H9 (cell line): ENCODE measurements around the gene CHD9. TPM values are rescaled to one million over a fixed set of nuclear protein-coding genes. Genes with fewer than 3 reads are reported as not detected.
A peak's percentile ranks its signal among the peaks of the same experiment; 100 is the strongest.

ENCODE experiments used
- DNase-seq: peaks from one replicate; pipeline ENCODE4 v3.0.0-alpha.2; 2017
- H2AFZ ChIP-seq: one replicate; pipeline ENCODE4 v1.6.1; 2013; ENCODE audit warnings: mild to moderate bottlenecking, low read length, control low read depth, moderate library complexity
- H2AK5ac ChIP-seq: 2 replicates; pipeline ENCODE4 v1.6.1; 2013; ENCODE audit warnings: low read length, control low read depth, mixed read lengths; ENCODE audit not compliant: insufficient read length
- H2BK120ac ChIP-seq: one replicate; pipeline ENCODE4 v1.6.1; 2013; ENCODE audit warnings: low read depth, mild to moderate bottlenecking, low read length, control low read depth, inconsistent platforms; ENCODE audit not compliant: poor library complexity, severe bottlenecking
- H2BK12ac ChIP-seq: 2 replicates; pipeline ENCODE4 v1.6.1; 2013; ENCODE audit warnings: low read length, control low read depth, mixed read lengths, low read depth; ENCODE audit not compliant: insufficient read length
- H2BK15ac ChIP-seq: 2 replicates; pipeline ENCODE4 v1.6.1; 2013; ENCODE audit warnings: low read depth, low read length, control low read depth
- H2BK20ac ChIP-seq: one replicate; pipeline ENCODE4 v1.6.1; 2013; ENCODE audit warnings: low read depth, mild to moderate bottlenecking, low read length, control low read depth, inconsistent platforms; ENCODE audit not compliant: poor library complexity, severe bottlenecking
- H2BK5ac ChIP-seq: 2 replicates; pipeline ENCODE4 v1.6.1; 2013; ENCODE audit warnings: low read length, control low read depth, mixed read lengths; ENCODE audit not compliant: insufficient read length
- H3K14ac ChIP-seq: 2 replicates; pipeline ENCODE4 v1.6.1; 2013; ENCODE audit warnings: low read length, control low read depth; ENCODE audit not compliant: insufficient read depth
- H3K18ac ChIP-seq: 2 replicates; pipeline ENCODE4 v1.6.1; 2013; ENCODE audit warnings: low read depth, mild to moderate bottlenecking, mixed read lengths, low read length, control low read depth; ENCODE audit not compliant: insufficient read length
- H3K23ac ChIP-seq: 2 replicates; pipeline ENCODE4 v1.6.1; 2013; ENCODE audit warnings: low read length, control low read depth, mixed read lengths, low read depth; ENCODE audit not compliant: insufficient read length
- H3K23me2 ChIP-seq: 2 replicates; pipeline ENCODE4 v1.6.1; 2013; ENCODE audit warnings: low read depth, mild to moderate bottlenecking, mixed read lengths, low read length, control low read depth; ENCODE audit not compliant: insufficient read length, poor library complexity, severe bottlenecking
- H3K27ac ChIP-seq: 2 replicates; pipeline ENCODE4 v1.5.1; 2013; ENCODE audit warnings: low read length, control low read depth, mixed read lengths, low read depth; ENCODE audit not compliant: insufficient read length
- H3K27me3 ChIP-seq: 2 replicates; pipeline ENCODE4 v1.6.1; 2013; ENCODE audit warnings: low read length, control low read depth, inconsistent platforms; ENCODE audit not compliant: insufficient read depth
- H3K4ac ChIP-seq: 2 replicates; pipeline ENCODE4 v1.6.1; 2013; ENCODE audit warnings: low read depth, mild to moderate bottlenecking, control low read depth, inconsistent platforms, low read length, moderate library complexity
- H3K4me1 ChIP-seq: 2 replicates; pipeline ENCODE4 v1.6.1; 2013; ENCODE audit warnings: low read length, control low read depth, inconsistent platforms; ENCODE audit not compliant: insufficient read depth
- H3K4me2 ChIP-seq: 2 replicates; pipeline ENCODE4 v1.6.1; 2013; ENCODE audit warnings: low read length, control low read depth, mixed read lengths; ENCODE audit not compliant: insufficient read length, insufficient read depth
- H3K56ac ChIP-seq: 2 replicates; pipeline ENCODE4 v1.6.1; 2013; ENCODE audit warnings: low read depth, mild to moderate bottlenecking, mixed read lengths, low read length, control low read depth; ENCODE audit not compliant: insufficient read length
- H3K79me1 ChIP-seq: 2 replicates; pipeline ENCODE4 v1.6.1; 2013; ENCODE audit warnings: low read depth, mild to moderate bottlenecking, moderate library complexity, low read length, control low read depth, inconsistent platforms; ENCODE audit not compliant: insufficient read depth, poor library complexity, severe bottlenecking
- H3K79me2 ChIP-seq: 2 replicates; pipeline ENCODE4 v1.6.1; 2013; ENCODE audit warnings: low read length, control low read depth, inconsistent platforms; ENCODE audit not compliant: insufficient read depth
- H3K9ac ChIP-seq: 2 replicates; pipeline ENCODE4 v1.6.1; 2013; ENCODE audit warnings: low read length, control low read depth, mixed read lengths; ENCODE audit not compliant: insufficient read length; ENCODE audit errors: extremely low read depth
- H3K9me3 ChIP-seq: one replicate; pipeline ENCODE4 v1.6.1; 2013; ENCODE audit warnings: low read depth, low read length, inconsistent platforms; ENCODE audit not compliant: control insufficient read depth
- H3T11ph ChIP-seq: one replicate; pipeline ENCODE4 v1.6.1; 2013; ENCODE audit warnings: mild to moderate bottlenecking, low read length, control low read depth, inconsistent platforms
- H4K20me1 ChIP-seq: one replicate; pipeline ENCODE4 v1.6.1; 2013; ENCODE audit not compliant: control insufficient read depth, insufficient read length, insufficient read depth
- H4K5ac ChIP-seq: 2 replicates; pipeline ENCODE4 v1.6.1; 2013; ENCODE audit warnings: low read depth, mild to moderate bottlenecking, mixed read lengths, low read length, control low read depth; ENCODE audit not compliant: insufficient read length
- H4K8ac ChIP-seq: replicated peaks from 2 replicates; pipeline ENCODE4 v1.6.1; 2013; ENCODE audit warnings: low read length, control low read depth, mixed read lengths, low read depth; ENCODE audit not compliant: insufficient read length
- H4K91ac ChIP-seq: 2 replicates; pipeline ENCODE4 v1.6.1; 2013; ENCODE audit warnings: low read depth, mild to moderate bottlenecking, moderate library complexity, mixed read lengths, low read length, control low read depth; ENCODE audit not compliant: insufficient read length
- H3K27ac Mint-ChIP-seq, 3 experiments: 2 replicates in 2 of 3; 3 replicates in 1 of 3; pipeline ENCODE4 v1.8.0; 2020 to 2021; ENCODE audit warnings: mixed read lengths in 3 of 3, mild to moderate bottlenecking in 1 of 3, moderate library complexity in 1 of 3
- H3K27me3 Mint-ChIP-seq: 2 replicates; pipeline ENCODE4 v1.8.0; 2021; ENCODE audit warnings: low read depth, mild to moderate bottlenecking, moderate library complexity, mixed read lengths
- H3K36me3 Mint-ChIP-seq, 3 experiments: 2 replicates in 2 of 3; 3 replicates in 1 of 3; pipeline ENCODE4 v1.8.0; 2020 to 2021; ENCODE audit warnings: low read depth in 3 of 3, mixed read lengths in 3 of 3; ENCODE audit not compliant: insufficient read depth in 1 of 3
- H3K4me1 Mint-ChIP-seq, 2 experiments: 2 replicates each; pipeline ENCODE4 v1.8.0; 2020; ENCODE audit warnings: mixed read lengths in 2 of 2
- H3K4me3 Mint-ChIP-seq, 2 experiments: 2 replicates in 1 of 2; 3 replicates in 1 of 2; pipeline ENCODE4 v1.8.0; 2020 to 2021; ENCODE audit warnings: mild to moderate bottlenecking in 2 of 2, mixed read lengths in 2 of 2, moderate library complexity in 1 of 2
- H3K9me3 Mint-ChIP-seq, 2 experiments: 2 replicates in 1 of 2; 3 replicates in 1 of 2; pipeline ENCODE4 v1.8.0; 2020; ENCODE audit warnings: mild to moderate bottlenecking in 2 of 2, mixed read lengths in 2 of 2, moderate library complexity in 1 of 2
- CTCF ChIP-seq: fragments of 200-600 bp; sonication (generic); conservative IDR thresholded peaks from 3 replicates; pipeline ENCODE4 v1.8.0; 2021; ENCODE audit warnings: antibody characterized with exemption, mild to moderate bottlenecking
- WGBS: extraction: QIAGEN DNeasy Blood & Tissue Kit; methylation state at CpG from one replicate; pipeline ENCODE4 v1.1.7; 2013; ENCODE audit warnings: missing lambda C conversion rate, low lambda C conversion rate, mixed read lengths; ENCODE audit not compliant: insufficient read length; ENCODE audit errors: extremely low coverage; 5-methylcytosine and 5-hydroxymethylcytosine counted together
- total RNA-seq: library from RNA; stranded (reverse); gene quantifications from 2 replicates; pipeline ENCODE4 v1.2.1, GENCODE V29; 2021

The CHD9 gene
- total RNA-seq, 1 experiment from 2014 or later: 46.2 TPM

GRCh38 chr16:53058441-53058840, 3.6 kb downstream of the CHD9 start:
- H2BK120ac ChIP-seq: no peak overlapping the region
- H2BK15ac ChIP-seq: no peak overlapping the region
- no peak overlapping the region for H4K5ac ChIP-seq
- H2BK12ac ChIP-seq: no peak overlapping the region
- WGBS: no CpG with 5 or more reads among the region's 5 CpGs
- H2BK20ac ChIP-seq: no peak overlapping the region
- no peaks in the 10 kb centered on the region for H3K27me3 Mint-ChIP-seq
- H3K4ac ChIP-seq: no peak overlapping the region
- H2BK5ac ChIP-seq: no peak overlapping the region
- peaks cover 13% of the 10 kb centered on the region for H3K23me2 ChIP-seq
- DNase-seq: no peak
- H3K27ac ChIP-seq: no peak overlapping the region
- H3K27ac Mint-ChIP-seq: peak overlapping the region in 2 of 3 experiments; percentile 11 to 42; a peak in 3 of 7 replicates
- H3K4me1 ChIP-seq: peaks cover 2% of the 10 kb centered on the region; the same call in 1 of the 2 replicates
- no peak overlapping the region for H3K9ac ChIP-seq
- no peaks in the 10 kb centered on the region for H3K79me1 ChIP-seq
- no peaks in the 10 kb centered on the region for H3K27me3 ChIP-seq
- no peak overlapping the region for H3K23ac ChIP-seq
- no peak overlapping the region for H3K14ac ChIP-seq
- no peak overlapping the region for H3K18ac ChIP-seq
- H4K8ac ChIP-seq: no peak overlapping the region
- H3K79me2 ChIP-seq: peaks cover 1% of the 10 kb centered on the region; the same call in 1 of the 2 replicates
- no peak overlapping the region for H3K4me2 ChIP-seq
- H3K9me3 ChIP-seq: no peaks in the 10 kb centered on the region
- no peak overlapping the region for H4K91ac ChIP-seq
- no peak overlapping the region for H2AK5ac ChIP-seq
- H3K36me3 Mint-ChIP-seq: peaks cover 0 to 4% (median 0%) of the 10 kb centered on the region in 3 experiments; a peak in 2 of 7 replicates
- no peaks in the 10 kb centered on the region for H4K20me1 ChIP-seq
- no peaks in the 10 kb centered on the region; a peak in 1 of 5 replicates for H3K9me3 Mint-ChIP-seq
- no peak overlapping the region for H3T11ph ChIP-seq
- no peak overlapping the region; a peak in 1 of 5 replicates for H3K4me3 Mint-ChIP-seq
- TF ChIP-seq CTCF: no peak
- H3K56ac ChIP-seq: no peak overlapping the region
- H3K4me1 Mint-ChIP-seq: peaks cover 27 to 36% of the 10 kb centered on the region in 2 experiments
- H2AFZ ChIP-seq: no peak overlapping the region
